Neural cell (in vitro differentiated cells): ENCODE data around the gene SPAAR. TPM values are rescaled to one million over a fixed set of nuclear protein-coding genes. Genes with fewer than 3 reads are reported as not detected.
A peak's percentile ranks its signal among the peaks of the same experiment; 100 is the strongest.

Experiments used
- H2AFZ ChIP-seq: fragments of 200-600, 300-800 bp; sonication (generic), shearing (Covaris generic); 2 replicates; pipeline ENCODE4 v1.6.0; 2014; ENCODE audit warnings: low read depth, mild to moderate bottlenecking, antibody characterized with exemption, low read length, moderate library complexity
- H3F3A ChIP-seq: fragments of 200-600 bp; shearing (Covaris generic); 2 replicates; pipeline ENCODE4 v1.6.1; 2016; ENCODE audit warnings: mild to moderate bottlenecking, moderate library complexity, mixed read lengths, antibody characterized with exemption, low read length; ENCODE audit not compliant: insufficient read depth, poor library complexity, severe bottlenecking
- H3K27ac ChIP-seq: fragments of 200-600, 300-800 bp; sonication (generic), shearing (Covaris generic); 2 replicates; pipeline ENCODE4 v1.5.1; 2014; ENCODE audit warnings: mild to moderate bottlenecking, low read length, moderate library complexity
- H3K27me3 ChIP-seq: fragments of 300-800, 200-600 bp; sonication (generic), shearing (Covaris generic); 2 replicates; pipeline ENCODE4 v1.6.0; 2014; ENCODE audit warnings: mild to moderate bottlenecking, low read depth, low read length, moderate library complexity; ENCODE audit not compliant: insufficient read depth
- H3K36me3 ChIP-seq: fragments of 300-800, 200-600 bp; sonication (generic), shearing (Covaris generic); 2 replicates; pipeline ENCODE4 v1.5.1; 2014; ENCODE audit warnings: mild to moderate bottlenecking, antibody characterized with exemption, low read length, moderate library complexity; ENCODE audit not compliant: insufficient read depth
- H3K4me2 ChIP-seq: fragments of 300-800, 200-600 bp; sonication (generic), shearing (Covaris generic); 2 replicates; pipeline ENCODE4 v1.6.0; 2014; ENCODE audit warnings: mild to moderate bottlenecking, low read length
- H3K4me3 ChIP-seq: fragments of 300-800, 200-600 bp; sonication (generic), shearing (Covaris generic); 2 replicates; pipeline ENCODE4 v1.5.1; 2014; ENCODE audit warnings: mild to moderate bottlenecking, low read length, moderate library complexity
- H3K79me2 ChIP-seq: fragments of 200-600 bp; shearing (Covaris generic); replicated peaks from 2 replicates; pipeline ENCODE4 v1.6.0; 2014; ENCODE audit warnings: mild to moderate bottlenecking, low read length, moderate library complexity; ENCODE audit not compliant: insufficient read depth
- H3K9ac ChIP-seq: fragments of 300-800, 200-600 bp; sonication (generic), shearing (Covaris generic); 2 replicates; pipeline ENCODE4 v1.6.1; 2016; ENCODE audit warnings: mild to moderate bottlenecking, low read length, mixed read lengths
- H3K9me2 ChIP-seq: fragments of 200-600 bp; shearing (Covaris generic); 2 replicates; pipeline ENCODE4 v1.6.1; 2016; ENCODE audit warnings: mild to moderate bottlenecking, low read length, mixed read lengths; ENCODE audit not compliant: insufficient read depth
- H3K9me3 ChIP-seq: fragments of 200-600, 300-800 bp; sonication (generic), shearing (Covaris generic); 2 replicates; pipeline ENCODE4 v1.6.1; 2016; ENCODE audit warnings: mild to moderate bottlenecking, mixed run types, low read length, moderate library complexity, mixed read lengths
- H4K20me1 ChIP-seq: fragments of 200-600 bp; shearing (Covaris generic); 2 replicates; pipeline ENCODE4 v1.6.1; 2016; ENCODE audit warnings: mild to moderate bottlenecking, mixed run types; ENCODE audit not compliant: insufficient read depth
- EP300 ChIP-seq: fragments of 450-650 bp; conservative IDR thresholded peaks from 2 replicates; pipeline ENCODE4 v1.6.1; 2014; ENCODE audit warnings: antibody characterized with exemption, mild to moderate bottlenecking, moderate library complexity; ENCODE audit not compliant: poor library complexity, severe bottlenecking
- EZH2 ChIP-seq: fragments of 200-600, 300-800 bp; shearing (Covaris generic), sonication (generic); IDR thresholded peaks from 2 replicates; pipeline ENCODE4 v1.6.1; 2014; ENCODE audit warnings: antibody characterized with exemption, low read length, borderline replicate concordance, mild to moderate bottlenecking; ENCODE audit not compliant: insufficient read depth, poor library complexity, severe bottlenecking
- MXI1 ChIP-seq: fragments of 450-650 bp; conservative IDR thresholded peaks from 2 replicates; pipeline ENCODE4 v1.6.1; 2014; ENCODE audit warnings: antibody characterized with exemption, mild to moderate bottlenecking; ENCODE audit not compliant: poor library complexity, severe bottlenecking
- POLR2AphosphoS5 ChIP-seq: IDR thresholded peaks from 2 replicates; pipeline ENCODE4 v1.6.1; 2012
- RAD21 ChIP-seq: fragments of 450-650 bp; conservative IDR thresholded peaks from 2 replicates; pipeline ENCODE4 v1.6.1; 2014; ENCODE audit warnings: antibody characterized with exemption, mild to moderate bottlenecking, moderate library complexity
- SMC3 ChIP-seq: fragments of 450-650 bp; conservative IDR thresholded peaks from 2 replicates; pipeline ENCODE4 v1.6.1; 2014; ENCODE audit warnings: antibody characterized with exemption, mild to moderate bottlenecking, moderate library complexity; ENCODE audit not compliant: poor library complexity
- TAF1 ChIP-seq: IDR thresholded peaks from 2 replicates; pipeline ENCODE4 v1.6.1; 2012; ENCODE audit warnings: low read depth
- polyA plus RNA-seq: library from polyadenylated mRNA; depleted of rRNA; stranded (reverse); fragments of >200 nt; gene quantifications from 2 replicates; pipeline ENCODE4 v1.2.3, GENCODE V29; 2014
- TF ChIP-seq, protein P1 (sequence below): fragments of 450-650 bp; IDR thresholded peaks from 2 replicates; pipeline ENCODE4 v1.5.1; 2014; ENCODE audit warnings: antibody characterized with exemption, mild to moderate bottlenecking, moderate library complexity; ENCODE audit not compliant: poor library complexity, severe bottlenecking
- TF ChIP-seq, protein P2 (sequence below): IDR thresholded peaks from 2 replicates; pipeline ENCODE4 v1.6.1; 2012; ENCODE audit warnings: borderline replicate concordance

The SPAAR gene
- polyA plus RNA-seq, 1 donor from 2014 or later: 0.35 TPM

DNA sequence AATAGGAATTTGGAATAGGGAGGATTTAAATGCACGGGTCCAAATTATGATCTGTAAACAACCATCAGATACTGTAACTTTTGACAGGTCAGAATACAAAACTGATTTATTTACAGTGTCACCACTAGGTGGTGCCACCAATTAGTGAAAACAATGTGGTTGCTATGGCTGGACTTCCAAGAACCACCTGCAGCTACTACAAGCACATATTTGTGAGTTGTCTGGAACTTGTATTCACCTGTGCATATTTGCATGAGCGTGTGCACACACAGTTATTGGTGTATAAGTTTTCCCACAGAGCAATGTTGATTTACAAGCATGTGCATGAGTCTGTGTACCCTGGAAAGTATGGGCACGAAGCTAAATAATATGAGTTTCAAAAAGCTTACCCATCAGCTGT lies 6.2 kb upstream of the SPAAR start:
- H3K27ac ChIP-seq: no peak overlapping the region
- no peak overlapping the region for H2AFZ ChIP-seq
- H3K27me3 ChIP-seq: no peaks in the 10 kb centered on the region
- TF ChIP-seq EZH2: no peak
- TF ChIP-seq, protein P1, sequence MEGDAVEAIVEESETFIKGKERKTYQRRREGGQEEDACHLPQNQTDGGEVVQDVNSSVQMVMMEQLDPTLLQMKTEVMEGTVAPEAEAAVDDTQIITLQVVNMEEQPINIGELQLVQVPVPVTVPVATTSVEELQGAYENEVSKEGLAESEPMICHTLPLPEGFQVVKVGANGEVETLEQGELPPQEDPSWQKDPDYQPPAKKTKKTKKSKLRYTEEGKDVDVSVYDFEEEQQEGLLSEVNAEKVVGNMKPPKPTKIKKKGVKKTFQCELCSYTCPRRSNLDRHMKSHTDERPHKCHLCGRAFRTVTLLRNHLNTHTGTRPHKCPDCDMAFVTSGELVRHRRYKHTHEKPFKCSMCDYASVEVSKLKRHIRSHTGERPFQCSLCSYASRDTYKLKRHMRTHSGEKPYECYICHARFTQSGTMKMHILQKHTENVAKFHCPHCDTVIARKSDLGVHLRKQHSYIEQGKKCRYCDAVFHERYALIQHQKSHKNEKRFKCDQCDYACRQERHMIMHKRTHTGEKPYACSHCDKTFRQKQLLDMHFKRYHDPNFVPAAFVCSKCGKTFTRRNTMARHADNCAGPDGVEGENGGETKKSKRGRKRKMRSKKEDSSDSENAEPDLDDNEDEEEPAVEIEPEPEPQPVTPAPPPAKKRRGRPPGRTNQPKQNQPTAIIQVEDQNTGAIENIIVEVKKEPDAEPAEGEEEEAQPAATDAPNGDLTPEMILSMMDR: peak; percentile 81
- TF ChIP-seq TAF1: no peak
- TF ChIP-seq SMC3: peak; percentile 70
- TF ChIP-seq POLR2AphosphoS5: no peak
- TF ChIP-seq RAD21: peak; percentile 70
- H3K79me2 ChIP-seq: no peaks in the 10 kb centered on the region
- H3K36me3 ChIP-seq: no peaks in the 10 kb centered on the region
- H3K4me2 ChIP-seq: no peak overlapping the region
- H4K20me1 ChIP-seq: no peaks in the 10 kb centered on the region
- H3K4me3 ChIP-seq: no peak overlapping the region
- no peaks in the 10 kb centered on the region for H3K9me3 ChIP-seq
- no peaks in the 10 kb centered on the region for H3K9me2 ChIP-seq
- H3F3A ChIP-seq: no peaks in the 10 kb centered on the region
- no peak overlapping the region for H3K9ac ChIP-seq

DNA sequence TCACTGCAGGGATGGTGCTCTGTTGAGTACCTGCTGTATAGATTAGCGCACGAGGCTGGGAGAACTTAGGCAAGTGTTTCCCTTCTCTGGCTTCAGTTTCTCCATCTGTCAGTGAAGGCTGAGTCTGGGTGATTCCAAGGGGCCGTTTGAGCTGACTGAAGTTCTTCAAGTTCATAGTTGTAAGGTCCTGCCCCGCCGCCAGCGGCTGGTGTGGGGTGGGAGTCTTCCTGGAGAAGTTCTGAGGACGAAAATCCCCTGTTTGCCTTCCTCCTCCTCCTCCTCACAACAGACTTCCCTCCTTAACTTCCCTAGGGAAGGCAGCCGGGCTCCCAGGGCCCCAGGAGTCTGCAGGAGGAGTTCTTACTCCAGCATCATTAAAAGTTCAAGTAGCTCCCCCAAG lies 5.0 kb upstream of the SPAAR start:
- TF ChIP-seq MXI1: no peak
- TF ChIP-seq TAF1: no peak
- TF ChIP-seq EP300: no peak
- TF ChIP-seq EZH2: no peak
- TF ChIP-seq RAD21: no peak
- TF ChIP-seq, protein P2, sequence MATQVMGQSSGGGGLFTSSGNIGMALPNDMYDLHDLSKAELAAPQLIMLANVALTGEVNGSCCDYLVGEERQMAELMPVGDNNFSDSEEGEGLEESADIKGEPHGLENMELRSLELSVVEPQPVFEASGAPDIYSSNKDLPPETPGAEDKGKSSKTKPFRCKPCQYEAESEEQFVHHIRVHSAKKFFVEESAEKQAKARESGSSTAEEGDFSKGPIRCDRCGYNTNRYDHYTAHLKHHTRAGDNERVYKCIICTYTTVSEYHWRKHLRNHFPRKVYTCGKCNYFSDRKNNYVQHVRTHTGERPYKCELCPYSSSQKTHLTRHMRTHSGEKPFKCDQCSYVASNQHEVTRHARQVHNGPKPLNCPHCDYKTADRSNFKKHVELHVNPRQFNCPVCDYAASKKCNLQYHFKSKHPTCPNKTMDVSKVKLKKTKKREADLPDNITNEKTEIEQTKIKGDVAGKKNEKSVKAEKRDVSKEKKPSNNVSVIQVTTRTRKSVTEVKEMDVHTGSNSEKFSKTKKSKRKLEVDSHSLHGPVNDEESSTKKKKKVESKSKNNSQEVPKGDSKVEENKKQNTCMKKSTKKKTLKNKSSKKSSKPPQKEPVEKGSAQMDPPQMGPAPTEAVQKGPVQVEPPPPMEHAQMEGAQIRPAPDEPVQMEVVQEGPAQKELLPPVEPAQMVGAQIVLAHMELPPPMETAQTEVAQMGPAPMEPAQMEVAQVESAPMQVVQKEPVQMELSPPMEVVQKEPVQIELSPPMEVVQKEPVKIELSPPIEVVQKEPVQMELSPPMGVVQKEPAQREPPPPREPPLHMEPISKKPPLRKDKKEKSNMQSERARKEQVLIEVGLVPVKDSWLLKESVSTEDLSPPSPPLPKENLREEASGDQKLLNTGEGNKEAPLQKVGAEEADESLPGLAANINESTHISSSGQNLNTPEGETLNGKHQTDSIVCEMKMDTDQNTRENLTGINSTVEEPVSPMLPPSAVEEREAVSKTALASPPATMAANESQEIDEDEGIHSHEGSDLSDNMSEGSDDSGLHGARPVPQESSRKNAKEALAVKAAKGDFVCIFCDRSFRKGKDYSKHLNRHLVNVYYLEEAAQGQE: no peak
- no peak for TF ChIP-seq POLR2AphosphoS5
- TF ChIP-seq, protein P1: no peak
- no peak for TF ChIP-seq SMC3
- Histone ChIP-seq H2AFZ (no peak overlapping the region), H3K4me3 (no peak overlapping the region), H3K79me2 (no peaks in the 10 kb centered on the region), H3K27ac (no peak overlapping the region), H3K9me3 (no peaks in the 10 kb centered on the region), H3K4me2 (no peak overlapping the region), H3F3A (no peaks in the 10 kb centered on the region), H3K36me3 (no peaks in the 10 kb centered on the region), H3K9me2 (no peaks in the 10 kb centered on the region), H3K9ac (no peak overlapping the region), H4K20me1 (no peaks in the 10 kb centered on the region), H3K27me3 (no peaks in the 10 kb centered on the region)
